Brain microvascular endothelial cell (primary cell): ENCODE measurements around the gene CNKSR3.

ENCODE experiments used
- DNase-seq: peaks from one replicate; pipeline ENCODE4 v3.0.0-alpha.2; 2020
- H3K27ac ChIP-seq: fragments of 250-450 bp; sonication (Bioruptor Pico); 2 replicates; pipeline ENCODE4 v1.5.1; 2020; ENCODE audit warnings: mild to moderate bottlenecking, moderate library complexity
- H3K27me3 ChIP-seq: fragments of 250-450 bp; sonication (Bioruptor Pico); replicated peaks from 2 replicates; pipeline ENCODE4 v1.5.1; 2020; ENCODE audit warnings: mild to moderate bottlenecking
- H3K36me3 ChIP-seq: fragments of 250-450 bp; sonication (Bioruptor Pico); replicated peaks from 2 replicates; pipeline ENCODE4 v1.5.1; 2020; ENCODE audit warnings: mild to moderate bottlenecking
- H3K4me3 ChIP-seq: 2 replicates; pipeline ENCODE4 v1.5.1; 2011; ENCODE audit warnings: low read depth, mild to moderate bottlenecking, control low read depth, low read length, moderate library complexity
- CTCF ChIP-seq: IDR thresholded peaks from 2 replicates; pipeline ENCODE4 v1.5.1; 2011; ENCODE audit warnings: low read depth, mild to moderate bottlenecking, moderate library complexity, low read length, control low read depth, inconsistent platforms; ENCODE audit errors: missing control alignments
- in situ Hi-C: cut with HindIII; loops from 2 replicates; pipeline ENCODE4 v1.10.0; 2017; ENCODE audit warnings: low sequenced_read_pairs, low pct_ligation_motif_present

The CNKSR3 gene

GRCh38 chr6:154535851-154536250, 25.4 kb upstream of the CNKSR3 start:
- no peak for DNase-seq
- H3K4me3 ChIP-seq = no peak overlapping the region
- H3K27ac ChIP-seq = no peak overlapping the region
- no peak for TF ChIP-seq CTCF
- H3K27me3 ChIP-seq = no peaks in the 10 kb centered on the region
- no peaks in the 10 kb centered on the region for H3K36me3 ChIP-seq
- in situ Hi-C loops = no loop called here

- DNase-seq = no peak
- in situ Hi-C loops = no loop called here
- no peaks in the 10 kb centered on the region for H3K27me3 ChIP-seq
Observed at GRCh38 chr6:154535147-154535546, 24.7 kb upstream of the CNKSR3 start.

GRCh38 chr6:154534531-154534930, 24.0 kb upstream of the CNKSR3 start:
- Histone ChIP-seq H3K36me3 (no peaks in the 10 kb centered on the region), H3K27me3 (no peaks in the 10 kb centered on the region), H3K4me3 (no peak overlapping the region), H3K27ac (no peak overlapping the region)
- TF ChIP-seq CTCF = no peak
- in situ Hi-C loops = no loop called here
- DNase-seq = no peak

More at GRCh38 chr6:154535147-154535546, 24.7 kb upstream of the CNKSR3 start:
- TF ChIP-seq CTCF = no peak
- H3K4me3 ChIP-seq = no peak overlapping the region
- no peak overlapping the region for H3K27ac ChIP-seq
- no peaks in the 10 kb centered on the region for H3K36me3 ChIP-seq

DNA sequence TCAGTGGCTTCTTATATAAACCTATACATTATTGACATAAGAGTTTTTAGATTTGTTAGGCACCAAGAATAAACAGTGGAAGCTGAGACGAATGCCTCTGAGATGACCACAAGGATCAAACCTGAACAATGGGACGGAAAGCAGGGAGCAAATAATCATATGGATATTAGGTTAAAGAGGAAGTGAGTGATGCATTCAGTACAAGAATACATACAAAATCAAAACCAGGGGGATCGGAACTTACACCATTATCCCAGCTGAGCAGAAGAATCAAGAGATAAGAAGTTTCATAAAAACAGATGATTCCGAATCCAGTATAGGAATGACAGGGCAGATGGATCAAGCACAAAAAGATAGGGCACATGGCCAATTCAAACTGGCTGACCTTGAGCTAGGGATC, 21.9 kb upstream of the CNKSR3 start:
- in situ Hi-C loops = no loop called here
- Histone ChIP-seq H3K27ac (no peak overlapping the region), H3K4me3 (no peak overlapping the region), H3K27me3 (no peaks in the 10 kb centered on the region), H3K36me3 (no peaks in the 10 kb centered on the region)
- no peak for TF ChIP-seq CTCF
- DNase-seq = no peak

GRCh38 chr6:154529957-154530356, 19.5 kb upstream of the CNKSR3 start:
- H3K4me3 ChIP-seq = no peak overlapping the region
- TF ChIP-seq CTCF = no peak
- in situ Hi-C loops = no loop called here
- DNase-seq = no peak
- H3K27ac ChIP-seq = no peak overlapping the region
- no peaks in the 10 kb centered on the region for H3K36me3 ChIP-seq
- no peaks in the 10 kb centered on the region for H3K27me3 ChIP-seq

DNA sequence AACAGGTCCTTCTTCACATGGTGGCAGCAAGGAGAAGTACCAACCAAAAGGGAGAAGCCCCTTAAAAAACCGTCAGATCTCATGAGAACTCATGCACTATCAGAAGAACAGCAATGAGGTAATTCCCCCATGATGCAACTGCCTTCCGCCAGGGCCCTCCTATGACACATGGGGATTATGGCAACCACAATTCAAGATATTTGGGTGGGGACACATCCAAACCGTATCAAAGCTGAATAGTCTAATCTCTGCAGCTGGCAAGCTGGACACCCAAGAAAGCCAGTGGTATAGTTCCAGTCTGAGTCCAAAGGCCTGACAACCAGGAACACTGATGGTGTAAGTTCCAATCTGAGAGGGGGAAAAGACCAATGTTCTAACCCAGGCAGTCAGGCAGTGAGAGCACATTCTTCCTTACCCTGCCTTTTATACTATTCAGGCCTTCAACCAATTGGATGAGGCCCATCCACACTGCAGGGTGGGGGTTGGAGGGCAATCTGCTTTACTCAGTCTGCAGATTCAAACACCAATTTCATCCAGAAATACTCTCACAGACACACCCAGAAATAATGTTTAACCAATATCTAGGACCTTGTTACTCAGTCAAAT, 17.9 kb upstream of the CNKSR3 start:
- TF ChIP-seq CTCF = no peak
- H3K27me3 ChIP-seq = no peaks in the 10 kb centered on the region
- no peaks in the 10 kb centered on the region for H3K36me3 ChIP-seq
- no peak for DNase-seq
- in situ Hi-C loops = no loop called here
- H3K27ac ChIP-seq = no peak overlapping the region
- no peak overlapping the region for H3K4me3 ChIP-seq
